ENCODE data around the gene MRPS12. TPM values are rescaled to one million over a fixed set of nuclear protein-coding genes. Genes with fewer than 3 reads are reported as not detected.

The MRPS12 gene
- total and polyA plus RNA-seq, 9 of the 15 experiments (the other 6 are each of a cell fraction or from before 2014, with no cell fraction given) = 8.1 to 174 (median 52.0) TPM

DNA sequence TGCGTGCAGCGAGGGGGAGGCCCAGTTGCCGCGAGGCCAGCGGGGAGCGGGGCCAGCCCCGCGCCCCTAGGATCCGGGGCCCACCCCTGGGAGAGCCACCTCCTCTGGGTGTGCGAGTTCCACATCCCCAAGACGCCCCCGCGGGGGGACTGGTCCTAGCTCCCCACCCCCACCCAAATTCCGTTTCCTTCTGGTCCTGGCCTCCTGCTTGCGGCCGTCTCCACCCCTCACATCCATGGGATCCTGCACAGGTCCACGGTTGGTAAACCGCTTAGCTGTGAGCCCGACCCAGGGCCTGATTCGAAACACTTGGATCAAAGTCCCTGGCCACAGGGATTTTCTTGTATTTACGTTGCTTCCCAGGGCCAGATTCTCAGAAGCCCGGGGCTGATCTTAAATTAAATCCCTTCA is 45.1 kb downstream of the MRPS12 start (continued):
- TF ChIP-seq, protein P1, sequence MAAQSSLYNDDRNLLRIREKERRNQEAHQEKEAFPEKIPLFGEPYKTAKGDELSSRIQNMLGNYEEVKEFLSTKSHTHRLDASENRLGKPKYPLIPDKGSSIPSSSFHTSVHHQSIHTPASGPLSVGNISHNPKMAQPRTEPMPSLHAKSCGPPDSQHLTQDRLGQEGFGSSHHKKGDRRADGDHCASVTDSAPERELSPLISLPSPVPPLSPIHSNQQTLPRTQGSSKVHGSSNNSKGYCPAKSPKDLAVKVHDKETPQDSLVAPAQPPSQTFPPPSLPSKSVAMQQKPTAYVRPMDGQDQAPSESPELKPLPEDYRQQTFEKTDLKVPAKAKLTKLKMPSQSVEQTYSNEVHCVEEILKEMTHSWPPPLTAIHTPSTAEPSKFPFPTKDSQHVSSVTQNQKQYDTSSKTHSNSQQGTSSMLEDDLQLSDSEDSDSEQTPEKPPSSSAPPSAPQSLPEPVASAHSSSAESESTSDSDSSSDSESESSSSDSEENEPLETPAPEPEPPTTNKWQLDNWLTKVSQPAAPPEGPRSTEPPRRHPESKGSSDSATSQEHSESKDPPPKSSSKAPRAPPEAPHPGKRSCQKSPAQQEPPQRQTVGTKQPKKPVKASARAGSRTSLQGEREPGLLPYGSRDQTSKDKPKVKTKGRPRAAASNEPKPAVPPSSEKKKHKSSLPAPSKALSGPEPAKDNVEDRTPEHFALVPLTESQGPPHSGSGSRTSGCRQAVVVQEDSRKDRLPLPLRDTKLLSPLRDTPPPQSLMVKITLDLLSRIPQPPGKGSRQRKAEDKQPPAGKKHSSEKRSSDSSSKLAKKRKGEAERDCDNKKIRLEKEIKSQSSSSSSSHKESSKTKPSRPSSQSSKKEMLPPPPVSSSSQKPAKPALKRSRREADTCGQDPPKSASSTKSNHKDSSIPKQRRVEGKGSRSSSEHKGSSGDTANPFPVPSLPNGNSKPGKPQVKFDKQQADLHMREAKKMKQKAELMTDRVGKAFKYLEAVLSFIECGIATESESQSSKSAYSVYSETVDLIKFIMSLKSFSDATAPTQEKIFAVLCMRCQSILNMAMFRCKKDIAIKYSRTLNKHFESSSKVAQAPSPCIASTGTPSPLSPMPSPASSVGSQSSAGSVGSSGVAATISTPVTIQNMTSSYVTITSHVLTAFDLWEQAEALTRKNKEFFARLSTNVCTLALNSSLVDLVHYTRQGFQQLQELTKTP (IDR thresholded peaks at IDR 0.05; ENCODE audit: low read depth in 1 of 2, partially characterized antibody in 2 of 2) = peak in 1 of 2 experiments; percentile 26
- peak; percentile 67 for TF ChIP-seq POLR2G (IDR thresholded peaks at IDR 0.05; ENCODE audit: low read depth, low read length)

- BruUV-seq (replicated peaks) = no TSS peak
- ATAC-seq (no peak), DNase-seq (ENCODE audit: extremely low read depth in 1 of 4, low spot score in 3 of 4) (no peak), FAIRE-seq (peak; percentile 23)
- H4K20me1 ChIP-seq (replicated peaks; ENCODE audit: control insufficient read depth, insufficient read depth, low read length) = no peaks in the 10 kb centered on the region
- H3K27ac ChIP-seq (ENCODE audit: extremely low read depth, low read depth, low read length) = no peak overlapping the region
- peak overlapping the region in 1 of 2 experiments; percentile 71; a peak in 1 of 4 replicates for H3K9ac ChIP-seq (ENCODE audit: insufficient read depth in 1 of 2, low read depth in 2 of 2, low read length in 2 of 2)
- H3K27me3 ChIP-seq (ENCODE audit: control insufficient read depth in 2 of 2, insufficient read depth in 2 of 2, low read length in 2 of 2) = no peaks in the 10 kb centered on the region; a peak in 1 of 5 replicates
- POLR2A ChIA-PET = interaction anchor here (0.7 kb wide), 1 partner anchor 74 kb away, joined by 3 read pairs; no protein-coding TSS in a partner anchor
- 72% methylated on average over 15 of the region's 15 CpGs for WGBS (ENCODE audit: insufficient coverage, low coverage, missing lambda C conversion rate)
- no peak overlapping the region for H3K4me3 ChIP-seq
- peaks cover 13 to 25% of the 10 kb centered on the region in 2 experiments; a peak in 4 of 5 replicates for H3K4me1 ChIP-seq (replicated peaks in 1 of 2; ENCODE audit: control insufficient read depth in 2 of 2, insufficient read depth in 2 of 2, low read length in 2 of 2)
- no peaks in the 10 kb centered on the region for H3K9me1 ChIP-seq (ENCODE audit: control insufficient read depth, insufficient read depth, low read length)
- in situ Hi-C loops (cut with MboI) (no loop called here), intact Hi-C loops (cut with micrococcal nuclease) (loop anchor here (5.0 kb wide), 1 partner anchor 55 kb away; the partner anchor contains the start of gene FBXO27)
- peak overlapping the region; percentile 56 for H2AFZ ChIP-seq (ENCODE audit: low read depth, low read length)
- H3K79me2 ChIP-seq (ENCODE audit: control insufficient read depth, insufficient read depth, low read length) = peaks cover 17% of the 10 kb centered on the region
- CTCF ChIA-PET (ENCODE audit: low intra/inter-chr PET ratio) = no interaction called here
- no peaks in the 10 kb centered on the region for H3K36me3 ChIP-seq (ENCODE audit: control insufficient read depth, insufficient read depth, low read length)
- peaks cover 6% of the 10 kb centered on the region; the same call in 1 of the 2 replicates for H3K9me3 ChIP-seq (replicated peaks; ENCODE audit: control insufficient read depth, insufficient read depth, low read depth, low read length)
- no peak overlapping the region for H3K4me2 ChIP-seq (ENCODE audit: insufficient read depth, low read length)
- TF ChIP-seq ZKSCAN3 (CRISPR knock-in tag; IDR thresholded peaks at IDR 0.05) = no peak
- no peak for TF ChIP-seq PHF21A (IDR thresholded peaks at IDR 0.05; ENCODE audit: borderline replicate concordance, low read depth)
- no peak for TF ChIP-seq GATA2 (CRISPR knock-in tag; IDR thresholded peaks at IDR 0.05)
- TF ChIP-seq, protein P2, sequence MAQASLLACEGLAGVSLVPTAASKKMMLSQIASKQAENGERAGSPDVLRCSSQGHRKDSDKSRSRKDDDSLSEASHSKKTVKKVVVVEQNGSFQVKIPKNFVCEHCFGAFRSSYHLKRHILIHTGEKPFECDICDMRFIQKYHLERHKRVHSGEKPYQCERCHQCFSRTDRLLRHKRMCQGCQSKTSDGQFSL (CRISPR knock-in tag; IDR thresholded peaks at IDR 0.05) = no peak
- TF ChIP-seq, protein P2 (tag; IDR thresholded peaks at IDR 0.05) = no peak
- TF ChIP-seq, protein P3, sequence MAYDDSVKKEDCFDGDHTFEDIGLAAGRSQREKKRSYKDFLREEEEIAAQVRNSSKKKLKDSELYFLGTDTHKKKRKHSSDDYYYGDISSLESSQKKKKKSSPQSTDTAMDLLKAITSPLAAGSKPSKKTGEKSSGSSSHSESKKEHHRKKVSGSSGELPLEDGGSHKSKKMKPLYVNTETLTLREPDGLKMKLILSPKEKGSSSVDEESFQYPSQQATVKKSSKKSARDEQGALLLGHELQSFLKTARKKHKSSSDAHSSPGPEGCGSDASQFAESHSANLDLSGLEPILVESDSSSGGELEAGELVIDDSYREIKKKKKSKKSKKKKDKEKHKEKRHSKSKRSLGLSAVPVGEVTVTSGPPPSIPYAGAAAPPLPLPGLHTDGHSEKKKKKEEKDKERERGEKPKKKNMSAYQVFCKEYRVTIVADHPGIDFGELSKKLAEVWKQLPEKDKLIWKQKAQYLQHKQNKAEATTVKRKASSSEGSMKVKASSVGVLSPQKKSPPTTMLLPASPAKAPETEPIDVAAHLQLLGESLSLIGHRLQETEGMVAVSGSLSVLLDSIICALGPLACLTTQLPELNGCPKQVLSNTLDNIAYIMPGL (CRISPR knock-in tag; IDR thresholded peaks at IDR 0.05) = no peak
- TF ChIP-seq PTTG1 (tag; IDR thresholded peaks at IDR 0.05; ENCODE audit: low read depth) = no peak
These were observed 46.9 kb downstream of the MRPS12 start for GRCh38 chr19:38977445-38978325.
